Measurements from ENCODE around the gene SPTBN1.

GRCh38 chr2:54579061-54579681 lies 123.0 kb downstream of the SPTBN1 start:
- TF ChIP-seq EZH2 (IDR thresholded peaks at IDR 0.05), result no peak
- no peak for TF ChIP-seq POLR2AphosphoS5 (IDR thresholded peaks at IDR 0.05; ENCODE audit: borderline replicate concordance, low read depth, low read length)
